ENCODE data around the gene GPA33. TPM values are rescaled to one million over a fixed set of nuclear protein-coding genes. Genes with fewer than 3 reads are reported as not detected.

Gene GPA33
- total RNA-seq, 3 donors from 2014 or later (not counting 1 experiment from before 2014, with no cell fraction given), result 2.9 to 4.6 (median 4.5) TPM

DNA sequence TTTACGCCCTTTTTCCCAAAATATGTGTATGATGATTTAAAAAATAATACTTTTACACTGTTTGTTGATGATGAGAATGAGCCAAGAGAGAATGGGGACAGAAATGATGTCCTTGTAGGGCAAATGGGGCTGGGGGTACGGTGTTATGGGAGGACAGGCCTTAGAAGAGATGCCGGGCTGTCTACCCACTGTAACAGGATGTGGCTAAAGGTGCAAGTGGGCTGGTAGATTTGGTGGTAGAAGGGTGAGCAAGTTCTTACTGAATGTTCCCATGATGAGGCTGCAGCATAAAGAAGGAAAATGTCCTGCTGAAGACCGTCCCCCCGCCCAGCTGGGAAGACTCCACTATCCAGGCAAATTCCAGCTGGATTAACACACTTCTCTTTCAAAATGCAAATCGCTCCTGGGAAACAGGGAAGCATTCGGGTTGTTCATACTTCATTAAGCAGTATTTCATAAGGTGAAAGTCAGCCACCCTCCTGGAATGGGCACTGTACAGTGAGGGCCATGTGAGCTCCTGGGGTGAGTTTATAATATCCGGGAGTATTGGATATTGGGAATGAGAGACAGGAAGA, 14.0 kb downstream of the GPA33 start:
- WGBS (ENCODE audit: insufficient coverage), result 48% methylated on average over 8 of the region's 8 CpGs
- H3K36me3 Mint-ChIP-seq, result no peaks in the 10 kb centered on the region
- H3K9me3 Mint-ChIP-seq, result no peaks in the 10 kb centered on the region
- H3K9me3 ChIP-seq (ENCODE audit: control insufficient read depth, insufficient read depth, low read length), result no peaks in the 10 kb centered on the region
- H3K4me1 Mint-ChIP-seq, result peaks cover 55 to 56% of the 10 kb centered on the region in 2 donors
- H3K4me3 ChIP-seq (ENCODE audit: low read length), result no peak overlapping the region
- H3K36me3 ChIP-seq (ENCODE audit: control insufficient read depth, insufficient read depth, low read length), result no peaks in the 10 kb centered on the region
- H3K27me3 ChIP-seq (ENCODE audit: control insufficient read depth, insufficient read depth, low read length), result no peaks in the 10 kb centered on the region
- intact Hi-C loops (cut with micrococcal nuclease), result loop anchor here (2.0 kb wide), 1 partner anchor 15 kb away; the partner anchor contains the start of gene GPA33
- DNase-seq (peak in 1 of 2 donors; percentile 32), ATAC-seq (peak; percentile 61 to 96 (median 79))
- peak overlapping the region; percentile 15 for H3K27ac ChIP-seq (ENCODE audit: low read length)
- peak overlapping the region; percentile 68 to 73 for H3K27ac Mint-ChIP-seq
- TF ChIP-seq, protein P1, sequence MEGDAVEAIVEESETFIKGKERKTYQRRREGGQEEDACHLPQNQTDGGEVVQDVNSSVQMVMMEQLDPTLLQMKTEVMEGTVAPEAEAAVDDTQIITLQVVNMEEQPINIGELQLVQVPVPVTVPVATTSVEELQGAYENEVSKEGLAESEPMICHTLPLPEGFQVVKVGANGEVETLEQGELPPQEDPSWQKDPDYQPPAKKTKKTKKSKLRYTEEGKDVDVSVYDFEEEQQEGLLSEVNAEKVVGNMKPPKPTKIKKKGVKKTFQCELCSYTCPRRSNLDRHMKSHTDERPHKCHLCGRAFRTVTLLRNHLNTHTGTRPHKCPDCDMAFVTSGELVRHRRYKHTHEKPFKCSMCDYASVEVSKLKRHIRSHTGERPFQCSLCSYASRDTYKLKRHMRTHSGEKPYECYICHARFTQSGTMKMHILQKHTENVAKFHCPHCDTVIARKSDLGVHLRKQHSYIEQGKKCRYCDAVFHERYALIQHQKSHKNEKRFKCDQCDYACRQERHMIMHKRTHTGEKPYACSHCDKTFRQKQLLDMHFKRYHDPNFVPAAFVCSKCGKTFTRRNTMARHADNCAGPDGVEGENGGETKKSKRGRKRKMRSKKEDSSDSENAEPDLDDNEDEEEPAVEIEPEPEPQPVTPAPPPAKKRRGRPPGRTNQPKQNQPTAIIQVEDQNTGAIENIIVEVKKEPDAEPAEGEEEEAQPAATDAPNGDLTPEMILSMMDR (IDR thresholded peaks at IDR 0.05), result no peak
- peaks cover 38% of the 10 kb centered on the region for H3K4me1 ChIP-seq (ENCODE audit: control insufficient read depth, insufficient read depth, low read length)
- peak overlapping the region; percentile 80 for H3K4me3 Mint-ChIP-seq
- H3K27me3 Mint-ChIP-seq (ENCODE audit: low read depth in 2 of 2), result peaks cover 0 to 8% of the 10 kb centered on the region in 2 donors

DNA sequence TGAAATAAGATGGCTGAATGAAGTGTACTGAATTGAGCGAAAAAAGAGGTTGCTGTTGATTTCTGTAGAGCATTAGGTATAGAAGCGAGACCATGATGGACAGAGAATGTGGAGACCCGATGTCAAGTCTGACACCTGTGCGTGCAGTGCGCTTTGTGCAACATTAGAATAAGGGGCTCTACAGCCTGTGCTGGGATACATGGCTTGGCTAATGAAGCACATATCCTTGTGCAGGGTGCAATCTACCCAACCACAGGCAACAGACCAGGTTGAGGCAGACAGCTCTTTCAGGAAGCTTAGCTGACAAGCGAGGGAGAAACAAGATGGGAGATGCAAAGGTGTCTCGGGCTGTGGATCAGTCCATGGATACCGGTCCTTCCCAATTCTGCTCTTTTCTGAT, 18.9 kb downstream of the GPA33 start:
- no peaks in the 10 kb centered on the region for H3K9me3 Mint-ChIP-seq
- no peaks in the 10 kb centered on the region for H3K36me3 Mint-ChIP-seq
- no peak overlapping the region for H3K4me3 ChIP-seq (ENCODE audit: low read length)
- peaks cover 14 to 37% of the 10 kb centered on the region in 2 donors for H3K4me1 Mint-ChIP-seq
- ATAC-seq (no peak), DNase-seq (peak in 1 of 2 donors; percentile 10)
- H3K27ac ChIP-seq (ENCODE audit: low read length), result no peak overlapping the region
- no peak overlapping the region for H3K4me3 Mint-ChIP-seq
- peak overlapping the region in 1 of 2 donors; percentile 8 for H3K27ac Mint-ChIP-seq
- H3K36me3 ChIP-seq (ENCODE audit: control insufficient read depth, insufficient read depth, low read length), result no peaks in the 10 kb centered on the region
- no peaks in the 10 kb centered on the region for H3K9me3 ChIP-seq (ENCODE audit: control insufficient read depth, insufficient read depth, low read length)
- H3K4me1 ChIP-seq (ENCODE audit: control insufficient read depth, insufficient read depth, low read length), result peaks cover 25% of the 10 kb centered on the region
- H3K27me3 Mint-ChIP-seq (ENCODE audit: low read depth in 2 of 2), result no peaks in the 10 kb centered on the region
- WGBS (ENCODE audit: insufficient coverage), result 90% methylated on average over 8 of the region's 8 CpGs
- H3K27me3 ChIP-seq (ENCODE audit: control insufficient read depth, insufficient read depth, low read length), result no peaks in the 10 kb centered on the region
- intact Hi-C loops (cut with micrococcal nuclease), result no loop called here
- TF ChIP-seq, protein P1 (IDR thresholded peaks at IDR 0.05), result no peak

DNA sequence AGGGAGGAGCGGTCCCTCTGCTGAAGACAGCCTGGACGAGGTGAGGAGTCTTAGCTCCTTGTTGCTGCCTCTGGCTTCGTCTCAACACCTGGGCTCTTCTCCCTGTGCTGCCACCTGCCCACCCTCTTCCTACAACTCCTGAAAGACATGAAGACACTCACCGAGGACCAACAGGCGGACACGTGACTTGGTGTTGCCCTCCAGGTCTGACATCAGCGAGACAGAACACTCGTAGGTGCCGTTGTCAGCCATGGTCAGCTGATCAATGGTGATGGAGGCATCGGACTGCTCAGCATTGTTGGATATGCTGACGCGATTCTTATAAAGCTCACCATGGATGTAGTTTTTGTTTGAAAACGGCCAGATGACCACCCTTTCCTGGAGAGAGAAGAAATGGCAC, 21.4 kb downstream of the GPA33 start:
- 91% methylated on average over 13 of the region's 13 CpGs for WGBS (ENCODE audit: insufficient coverage)
- H3K36me3 Mint-ChIP-seq, result no peaks in the 10 kb centered on the region
- H3K27ac Mint-ChIP-seq, result no peak overlapping the region

More for the DNA sequence above, 21.4 kb downstream of the GPA33 start:
- H3K36me3 ChIP-seq (ENCODE audit: control insufficient read depth, insufficient read depth, low read length), result no peaks in the 10 kb centered on the region
- Mint-ChIP-seq H3K4me3 (no peak overlapping the region), H3K9me3 (no peaks in the 10 kb centered on the region), H3K4me1 (peaks cover 0 to 16% of the 10 kb centered on the region in 2 donors), H3K27me3 (ENCODE audit: low read depth in 2 of 2) (no peaks in the 10 kb centered on the region)
- no peak for ATAC-seq
- no peak overlapping the region for H3K27ac ChIP-seq (ENCODE audit: low read length)
- no peaks in the 10 kb centered on the region for H3K9me3 ChIP-seq (ENCODE audit: control insufficient read depth, insufficient read depth, low read length)
- TF ChIP-seq, protein P1 (IDR thresholded peaks at IDR 0.05), result no peak
- DNase-seq, result peak in 1 of 2 donors; percentile 10
- no peak overlapping the region for H3K4me3 ChIP-seq (ENCODE audit: low read length)
- no peaks in the 10 kb centered on the region for H3K27me3 ChIP-seq (ENCODE audit: control insufficient read depth, insufficient read depth, low read length)
- H3K4me1 ChIP-seq (ENCODE audit: control insufficient read depth, insufficient read depth, low read length), result peaks cover 8% of the 10 kb centered on the region
- intact Hi-C loops (cut with micrococcal nuclease), result loop anchor here (5.0 to 10.0 kb wide), 3 partner anchors 336 to 489 kb away; no protein-coding TSS in a partner anchor
